UCSD-AML1 (cell line): ENCODE results near the gene SDR39U1.
"Not testable (repeated sequence)": the region's sequence is repeated elsewhere in the genome, so short reads cannot be mapped to it uniquely, and the experiment has no call there.

Source experiments
- DNase-seq: peaks from one replicate; lab custom pipeline; 2025; ENCODE audit not compliant: unreplicated experiment; lab: John Stamatoyannopoulos, UW

The SDR39U1 gene

GRCh38 chr14:24442240-24443052 is at the start of gene SDR39U1:
Gene SDR39U1 (minus strand): TSS chr14:24442776. CDS start chr14:24442769, 7 bp downstream.
- peak; percentile 96 for DNase-seq

GRCh38 chr14:24491586-24492408 is 49.2 kb upstream of the SDR39U1 start:
- not testable (repeated sequence) for DNase-seq

GRCh38 chr14:24483604-24484252 is 41.2 kb upstream of the SDR39U1 start:
- peak; percentile 30 for DNase-seq

- DNase-seq: not testable (repeated sequence)
Measured at GRCh38 chr14:24482699-24483303, 40.2 kb upstream of the SDR39U1 start.

GRCh38 chr14:24481622-24482324 is 39.2 kb upstream of the SDR39U1 start:
- peak; percentile 38 for DNase-seq

- not testable (repeated sequence) for DNase-seq
Measured at GRCh38 chr14:24479999-24480398, 37.4 kb upstream of the SDR39U1 start.

- peak; percentile 58 for DNase-seq
Measured at GRCh38 chr14:24475261-24475660, 32.7 kb upstream of the SDR39U1 start.

- DNase-seq: no peak
Measured at GRCh38 chr14:24473211-24473610, 30.6 kb upstream of the SDR39U1 start.

- DNase-seq: not testable (repeated sequence)
Measured at GRCh38 chr14:24470450-24470849, 27.9 kb upstream of the SDR39U1 start.

GRCh38 chr14:24465805-24466204 is 23.2 kb upstream of the SDR39U1 start:
- no peak for DNase-seq

- DNase-seq: no peak
Measured at GRCh38 chr14:24465368-24465767, 22.8 kb upstream of the SDR39U1 start.

- no peak for DNase-seq
Measured at GRCh38 chr14:24463884-24464785, 21.6 kb upstream of the SDR39U1 start.

GRCh38 chr14:24463017-24463883 is 20.7 kb upstream of the SDR39U1 start:
- no peak for DNase-seq

GRCh38 chr14:24461336-24461735 is 18.8 kb upstream of the SDR39U1 start:
- no peak for DNase-seq

GRCh38 chr14:24459331-24459730 is 16.8 kb upstream of the SDR39U1 start:
- no peak for DNase-seq

- no peak for DNase-seq
Measured at GRCh38 chr14:24458736-24459135, 16.2 kb upstream of the SDR39U1 start.

GRCh38 chr14:24456980-24457379 is 14.4 kb upstream of the SDR39U1 start:
- no peak for DNase-seq

GRCh38 chr14:24450828-24451227 is 8.3 kb upstream of the SDR39U1 start:
- DNase-seq: not testable (repeated sequence)
